HepG2 (cell line): ENCODE measurements around the gene KLHL28. TPM values are rescaled to one million over a fixed set of nuclear protein-coding genes. Genes with fewer than 3 reads are reported as not detected.

Experiments used
- CHD2 ChIP-seq: IDR thresholded peaks from 2 replicates; pipeline ENCODE4 v1.6.1; 2011; ENCODE audit warnings: low read depth, low read length, improper control_type of control experiment
- GMEB2 ChIP-seq: IDR thresholded peaks from 2 replicates; pipeline ENCODE4 v1.6.1; 2016; ENCODE audit warnings: missing biosample characterization, missing genetic modification reagents, low read depth
- MTERF4 ChIP-seq: sonication (generic); formaldehyde crosslinking; IDR thresholded peaks from 2 replicates; pipeline ENCODE4 v1.8.0; 2023; ENCODE audit warnings: mild to moderate bottlenecking, missing genetic modification reagents
- ZBED4 ChIP-seq: sonication (generic); formaldehyde crosslinking; IDR thresholded peaks from 2 replicates; pipeline ENCODE4 v1.4.0; 2020; ENCODE audit warnings: missing genetic modification reagents, borderline replicate concordance
- ZFP91 ChIP-seq: sonication (generic); formaldehyde crosslinking; IDR thresholded peaks from 2 replicates; pipeline ENCODE4 v1.9.0; 2022; ENCODE audit warnings: missing genetic modification reagents, mild to moderate bottlenecking, borderline replicate concordance
- ZHX1 ChIP-seq: sonication (generic); formaldehyde crosslinking; IDR thresholded peaks from 2 replicates; pipeline ENCODE4 v1.8.1; 2022; ENCODE audit warnings: low read depth, mild to moderate bottlenecking, missing genetic modification reagents
- ZKSCAN8 ChIP-seq: IDR thresholded peaks from 2 replicates; pipeline ENCODE4 v1.6.1; 2016; ENCODE audit warnings: borderline replicate concordance, missing genetic modification reagents, missing compliant biosample characterization
- ZNF430 ChIP-seq: sonication (generic); formaldehyde crosslinking; IDR thresholded peaks from 2 replicates; pipeline ENCODE4 v1.9.0; 2021; ENCODE audit warnings: mild to moderate bottlenecking, missing genetic modification reagents
- ZNF607 ChIP-seq: sonication (generic); formaldehyde crosslinking; IDR thresholded peaks from 2 replicates; pipeline ENCODE4 v1.5.1; 2020; ENCODE audit warnings: missing genetic modification reagents, mild to moderate bottlenecking, borderline replicate concordance
- polyA plus RNA-seq, 8 experiments: library from polyadenylated mRNA; depleted of rRNA in 3 of 8; stranded (reverse) in 7 of 8; unstranded in 1 of 8; fragments of >200 nt; fragmentation: Illumina TruSeq in 4 of 8; extraction: Trizol in 4 of 8; gene quantifications; 2 replicates each; pipeline versions ENCODE4 v1.2.1 to v1.2.3, GENCODE V29; 2011 to 2016; ENCODE audit warnings: low read depth in 4 of 8, missing spikeins in 1 of 8, mixed read lengths in 1 of 8; ENCODE audit not compliant: insufficient read depth in 1 of 8
- total RNA-seq, 5 experiments: library from RNA; depleted of rRNA; stranded (reverse); fragments of >200 nt; fragmentation: Illumina TruSeq; extraction: Trizol; gene quantifications; 2 replicates each; pipeline ENCODE4 v1.2.3, GENCODE V29; 2016; ENCODE audit warnings: low read depth in 1 of 5
- TF ChIP-seq, protein P1 (sequence below), 2 experiments: sonication (generic) in 1 of 2; formaldehyde crosslinking in 1 of 2; IDR thresholded peaks; 2 replicates each; pipeline versions ENCODE4 v1.4.0 to v1.6.1; 2016 to 2020; ENCODE audit warnings: borderline replicate concordance in 1 of 2, low read depth in 1 of 2, mild to moderate bottlenecking in 1 of 2, missing genetic modification reagents in 1 of 2
- TF ChIP-seq, protein P2 (sequence below): sonication (generic); formaldehyde crosslinking; IDR thresholded peaks from 2 replicates; pipeline ENCODE4 v1.5.0; 2020; ENCODE audit warnings: missing genetic modification reagents

The KLHL28 gene
- total and polyA plus RNA-seq, 2 of the 13 experiments (the other 11 are each of a cell fraction or from before 2014, with no cell fraction given), result 3.4 to 6.6 TPM

DNA sequence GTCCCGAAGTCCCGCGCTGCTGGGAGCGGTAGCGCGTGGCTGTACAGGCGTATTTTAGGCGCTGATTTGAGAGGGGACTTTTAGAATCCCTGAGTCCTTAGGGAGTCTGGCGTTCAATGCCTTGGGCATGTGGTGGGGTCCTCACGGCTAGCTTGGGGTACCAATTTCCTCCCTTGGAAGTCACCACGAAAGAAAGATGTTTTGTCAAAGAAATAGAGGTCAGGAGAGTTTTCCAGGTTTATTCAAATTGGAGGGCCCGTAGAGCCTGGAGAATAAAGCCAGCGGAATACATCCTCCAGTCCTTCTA, 63.9 kb downstream of the KLHL28 start (continued):
- TF ChIP-seq GMEB2, result 0 out of 2 replicates have a peak, but pooled peaks have one; percentile 54
- no peak for TF ChIP-seq ZHX1 (CRISPR knock-in tag)
- TF ChIP-seq ZNF607 (CRISPR knock-in tag), result no peak
- 0 out of 2 replicates have a peak, but pooled peaks have one; percentile 6 for TF ChIP-seq ZKSCAN8 (CRISPR knock-in tag)
- TF ChIP-seq ZNF430 (CRISPR knock-in tag), result 0 out of 2 replicates have a peak, but pooled peaks have one; percentile 12
- TF ChIP-seq ZBED4 (CRISPR knock-in tag), result no peak
- TF ChIP-seq ZFP91, result 0 out of 2 replicates have a peak, but pooled peaks have one; percentile 6
- TF ChIP-seq CHD2, result peak; percentile 82; the same call in 1 of the 2 replicates
- TF ChIP-seq, protein P1, sequence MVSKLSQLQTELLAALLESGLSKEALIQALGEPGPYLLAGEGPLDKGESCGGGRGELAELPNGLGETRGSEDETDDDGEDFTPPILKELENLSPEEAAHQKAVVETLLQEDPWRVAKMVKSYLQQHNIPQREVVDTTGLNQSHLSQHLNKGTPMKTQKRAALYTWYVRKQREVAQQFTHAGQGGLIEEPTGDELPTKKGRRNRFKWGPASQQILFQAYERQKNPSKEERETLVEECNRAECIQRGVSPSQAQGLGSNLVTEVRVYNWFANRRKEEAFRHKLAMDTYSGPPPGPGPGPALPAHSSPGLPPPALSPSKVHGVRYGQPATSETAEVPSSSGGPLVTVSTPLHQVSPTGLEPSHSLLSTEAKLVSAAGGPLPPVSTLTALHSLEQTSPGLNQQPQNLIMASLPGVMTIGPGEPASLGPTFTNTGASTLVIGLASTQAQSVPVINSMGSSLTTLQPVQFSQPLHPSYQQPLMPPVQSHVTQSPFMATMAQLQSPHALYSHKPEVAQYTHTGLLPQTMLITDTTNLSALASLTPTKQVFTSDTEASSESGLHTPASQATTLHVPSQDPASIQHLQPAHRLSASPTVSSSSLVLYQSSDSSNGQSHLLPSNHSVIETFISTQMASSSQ (IDR thresholded peaks at IDR 0.05; ENCODE audit: low read depth), result no peak
- TF ChIP-seq, protein P1 (CRISPR knock-in tag; IDR thresholded peaks at IDR 0.05; ENCODE audit: borderline replicate concordance), result 0 out of 2 replicates have a peak, but pooled peaks have one; percentile 10
- TF ChIP-seq, protein P2, sequence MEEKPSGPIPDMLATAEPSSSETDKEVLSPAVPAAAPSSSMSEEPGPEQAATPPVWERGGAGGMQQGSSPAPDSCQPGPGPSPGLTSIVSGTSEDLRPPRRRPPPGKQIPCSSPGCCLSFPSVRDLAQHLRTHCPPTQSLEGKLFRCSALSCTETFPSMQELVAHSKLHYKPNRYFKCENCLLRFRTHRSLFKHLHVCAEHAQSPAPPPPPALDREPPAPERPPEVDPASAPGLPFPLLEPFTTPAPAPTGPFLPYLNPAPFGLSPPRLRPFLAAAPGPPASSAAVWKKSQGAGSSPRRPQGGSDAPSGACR (CRISPR knock-in tag), result peak; percentile 59; the same call in 1 of the 2 replicates
- 0 out of 2 replicates have a peak, but pooled peaks have one; percentile 1 for TF ChIP-seq MTERF4
